NB4 (cell line): Measurements from ENCODE around the gene ASB16.

Source experiments
- CTCF ChIP-seq: IDR thresholded peaks from one replicate; pipeline ENCODE4 v1.5.1; 2012; ENCODE audit warnings: low read depth, low read length
- MYC ChIP-seq: IDR thresholded peaks from 2 replicates; pipeline ENCODE4 v1.6.1; 2011; ENCODE audit warnings: low read depth, low read length
- POLR2A ChIP-seq: IDR thresholded peaks from 2 replicates; pipeline ENCODE4 v1.6.1; 2011; ENCODE audit warnings: mild to moderate bottlenecking; ENCODE audit not compliant: insufficient read length; ENCODE audit errors: extremely low read depth

- TF ChIP-seq CTCF (no peak), MYC (no peak), POLR2A (no peak)
These were observed 21.5 kb downstream of the ASB16 start for GRCh38 chr17:44191941-44192496.
